ENCODE data around the gene ZNF138. TPM values are rescaled to one million over a fixed set of nuclear protein-coding genes. Genes with fewer than 3 reads are reported as not detected.

The ZNF138 gene
- total RNA-seq, 1 experiment from 2014 or later, result 8.4 TPM

DNA sequence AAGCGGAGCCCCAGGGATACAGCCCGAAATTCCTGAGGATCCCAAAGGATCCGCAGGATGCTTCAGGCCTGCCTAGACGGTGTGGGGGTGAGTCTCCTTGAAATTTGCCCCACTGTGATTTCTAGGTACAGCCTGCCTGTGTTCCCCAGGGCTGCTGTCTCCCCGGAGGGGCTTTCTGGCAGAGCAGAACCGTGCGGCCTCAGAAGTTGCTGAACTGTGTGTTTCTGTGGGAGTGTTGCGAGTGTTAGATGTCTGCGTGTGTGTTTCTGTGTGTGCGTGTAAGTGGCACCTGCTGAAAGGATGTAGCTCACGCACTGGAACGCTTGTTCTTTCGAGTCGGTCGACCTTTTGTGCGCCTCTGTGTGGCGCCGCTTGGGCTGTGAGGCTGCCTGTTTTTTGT lies 81.0 kb downstream of the ZNF138 start:
- intact Hi-C loops (cut with micrococcal nuclease; ENCODE audit: unreplicated experiment), result no loop called here
- no peaks in the 10 kb centered on the region for H4K20me1 ChIP-seq (ENCODE audit: insufficient read depth)
- H3K4me3 ChIP-seq, result no peak overlapping the region
- H3K9me3 ChIP-seq (ENCODE audit: insufficient read depth, low read depth), result no peaks in the 10 kb centered on the region
- H3K27ac ChIP-seq, result no peak overlapping the region
- no peaks in the 10 kb centered on the region for H3K79me2 ChIP-seq (ENCODE audit: low read depth)
- no TSS peak for BruUV-seq (replicated peaks)
- H3K36me3 ChIP-seq (ENCODE audit: low read depth), result no peaks in the 10 kb centered on the region
- TF ChIP-seq, protein P1, sequence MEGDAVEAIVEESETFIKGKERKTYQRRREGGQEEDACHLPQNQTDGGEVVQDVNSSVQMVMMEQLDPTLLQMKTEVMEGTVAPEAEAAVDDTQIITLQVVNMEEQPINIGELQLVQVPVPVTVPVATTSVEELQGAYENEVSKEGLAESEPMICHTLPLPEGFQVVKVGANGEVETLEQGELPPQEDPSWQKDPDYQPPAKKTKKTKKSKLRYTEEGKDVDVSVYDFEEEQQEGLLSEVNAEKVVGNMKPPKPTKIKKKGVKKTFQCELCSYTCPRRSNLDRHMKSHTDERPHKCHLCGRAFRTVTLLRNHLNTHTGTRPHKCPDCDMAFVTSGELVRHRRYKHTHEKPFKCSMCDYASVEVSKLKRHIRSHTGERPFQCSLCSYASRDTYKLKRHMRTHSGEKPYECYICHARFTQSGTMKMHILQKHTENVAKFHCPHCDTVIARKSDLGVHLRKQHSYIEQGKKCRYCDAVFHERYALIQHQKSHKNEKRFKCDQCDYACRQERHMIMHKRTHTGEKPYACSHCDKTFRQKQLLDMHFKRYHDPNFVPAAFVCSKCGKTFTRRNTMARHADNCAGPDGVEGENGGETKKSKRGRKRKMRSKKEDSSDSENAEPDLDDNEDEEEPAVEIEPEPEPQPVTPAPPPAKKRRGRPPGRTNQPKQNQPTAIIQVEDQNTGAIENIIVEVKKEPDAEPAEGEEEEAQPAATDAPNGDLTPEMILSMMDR (conservative IDR thresholded peaks at IDR 0.05), result no peak
- TF ChIP-seq EZH2 (IDR thresholded peaks at IDR 0.05; ENCODE audit: low read depth), result no peak
- H2AFZ ChIP-seq, result no peak overlapping the region
- no peak overlapping the region for H3K4me2 ChIP-seq
- H3K27me3 ChIP-seq (ENCODE audit: insufficient read depth, low read depth), result peaks cover 81% of the 10 kb centered on the region
- H3K4me1 ChIP-seq (replicated peaks; ENCODE audit: insufficient read depth), result no peaks in the 10 kb centered on the region
- H3K9me2 ChIP-seq (ENCODE audit: insufficient read depth), result no peaks in the 10 kb centered on the region
- ChIA-PET POLR2A (ENCODE audit: unreplicated experiment) (no interaction called here), CTCF (no interaction called here)
- no peak for DNase-seq
- H3F3A ChIP-seq (ENCODE audit: insufficient read depth, low read depth), result no peaks in the 10 kb centered on the region

DNA sequence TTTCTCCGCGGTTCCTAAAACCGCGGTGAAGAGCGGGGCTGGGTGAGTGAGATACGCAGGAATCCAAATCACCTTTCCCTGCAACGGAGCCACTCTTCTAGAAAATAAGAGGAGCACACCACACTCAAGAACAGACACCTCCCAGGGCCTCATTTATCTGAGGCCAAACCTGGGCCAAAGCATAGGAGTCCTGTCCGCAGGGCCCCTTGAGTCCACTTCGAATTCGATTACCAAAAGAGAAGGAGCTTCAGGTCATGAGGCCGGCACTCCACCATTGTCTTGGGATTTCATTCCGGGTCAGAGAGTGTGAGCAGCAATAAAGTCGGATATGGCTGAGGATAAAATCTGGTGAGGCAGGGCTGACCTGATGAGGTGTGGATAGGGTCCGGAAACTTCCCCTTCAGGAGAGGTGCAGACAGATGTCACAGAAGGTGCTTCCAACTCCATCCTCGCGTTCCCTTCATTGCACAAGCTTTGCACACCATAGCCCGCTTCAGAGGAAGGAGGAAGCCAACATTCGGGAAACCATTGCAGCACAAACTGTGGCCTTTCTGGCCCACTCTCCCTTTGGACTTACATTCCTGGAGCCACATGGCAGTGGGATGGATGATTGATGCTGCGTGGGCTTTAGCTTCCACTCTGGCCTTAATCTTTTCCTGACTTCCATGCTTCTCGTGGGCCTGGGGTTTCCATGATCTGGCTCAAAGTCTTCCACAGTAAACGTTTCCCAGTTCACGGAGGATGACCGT lies 81.6 kb downstream of the ZNF138 start:
- no peaks in the 10 kb centered on the region for H3K9me3 ChIP-seq (ENCODE audit: insufficient read depth, low read depth)
- no peaks in the 10 kb centered on the region for H3F3A ChIP-seq (ENCODE audit: insufficient read depth, low read depth)
- TF ChIP-seq, protein P1 (conservative IDR thresholded peaks at IDR 0.05), result no peak
- no peak for TF ChIP-seq EZH2 (IDR thresholded peaks at IDR 0.05; ENCODE audit: low read depth)
- no peaks in the 10 kb centered on the region for H3K36me3 ChIP-seq (ENCODE audit: low read depth)
- ChIA-PET CTCF (no interaction called here), POLR2A (ENCODE audit: unreplicated experiment) (interaction anchor here (0.5 kb wide), 1 partner anchor 77 kb away, joined by 3 read pairs; no protein-coding TSS in a partner anchor)
- peaks cover 75% of the 10 kb centered on the region for H3K27me3 ChIP-seq (ENCODE audit: insufficient read depth, low read depth)
- intact Hi-C loops (cut with micrococcal nuclease; ENCODE audit: unreplicated experiment), result no loop called here
- H3K4me1 ChIP-seq (replicated peaks; ENCODE audit: insufficient read depth), result no peaks in the 10 kb centered on the region
- H3K9me2 ChIP-seq (ENCODE audit: insufficient read depth), result no peaks in the 10 kb centered on the region
- H2AFZ ChIP-seq, result no peak overlapping the region
- no peak overlapping the region for H3K4me3 ChIP-seq
- no TSS peak for BruUV-seq (replicated peaks)
- H3K27ac ChIP-seq, result no peak overlapping the region
- H3K4me2 ChIP-seq, result no peak overlapping the region
- DNase-seq, result no peak
- H4K20me1 ChIP-seq (ENCODE audit: insufficient read depth), result no peaks in the 10 kb centered on the region
- no peaks in the 10 kb centered on the region for H3K79me2 ChIP-seq (ENCODE audit: low read depth)

DNA sequence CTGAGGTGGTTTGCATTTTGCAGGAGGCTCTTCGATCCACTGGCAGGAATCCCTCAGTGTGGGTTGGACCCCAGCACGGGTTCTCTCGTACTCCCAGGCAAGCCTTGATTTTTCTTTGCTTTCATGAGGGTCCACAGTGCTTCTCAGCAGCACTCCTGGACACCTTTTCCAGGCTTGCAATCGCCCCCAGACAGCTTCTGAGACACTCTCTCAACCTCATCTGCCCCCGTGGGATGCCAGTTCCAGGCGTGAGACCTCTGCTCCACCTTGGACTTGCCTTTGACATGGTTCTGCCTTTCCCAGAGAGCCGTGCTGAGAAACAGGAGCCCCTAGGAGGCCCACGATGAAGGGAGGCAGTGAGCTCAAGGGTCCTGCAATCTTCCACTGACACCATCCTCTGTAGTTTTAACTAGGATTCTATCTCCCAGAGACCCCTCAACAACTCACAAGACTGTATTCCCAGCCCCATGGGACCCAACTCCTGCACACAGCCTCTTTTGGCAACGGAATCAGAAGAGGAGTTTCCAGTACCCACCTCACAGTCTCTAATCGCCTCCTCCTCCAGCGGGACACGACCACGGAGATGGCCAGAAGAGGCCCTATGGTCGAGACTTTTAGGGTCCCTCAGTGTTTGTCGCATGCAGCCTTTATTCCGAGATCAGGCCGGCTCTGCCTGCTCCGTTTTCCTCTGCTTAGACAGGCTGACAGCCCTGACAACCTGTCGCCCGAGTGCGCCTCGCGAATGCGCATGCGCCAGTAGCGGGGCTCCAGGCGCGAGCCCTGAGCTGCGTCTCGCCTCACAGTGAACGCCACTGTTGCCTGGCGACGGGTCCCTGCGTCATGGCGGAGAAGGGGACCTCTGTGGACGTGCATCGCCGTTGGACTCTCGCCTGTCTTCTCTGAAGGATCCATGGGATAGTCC lies 82.8 kb downstream of the ZNF138 start:
- CTCF ChIA-PET, result no interaction called here
- POLR2A ChIA-PET (ENCODE audit: unreplicated experiment), result no interaction called here
- Histone ChIP-seq H2AFZ (no peak overlapping the region), H3K9me2 (ENCODE audit: insufficient read depth) (no peaks in the 10 kb centered on the region), H3K79me2 (ENCODE audit: low read depth) (no peaks in the 10 kb centered on the region), H3K9me3 (ENCODE audit: insufficient read depth, low read depth) (no peaks in the 10 kb centered on the region), H3K4me1 (replicated peaks; ENCODE audit: insufficient read depth) (no peaks in the 10 kb centered on the region), H3K4me2 (no peak overlapping the region), H3F3A (ENCODE audit: insufficient read depth, low read depth) (no peaks in the 10 kb centered on the region), H3K4me3 (no peak overlapping the region), H3K27me3 (ENCODE audit: insufficient read depth, low read depth) (peaks cover 71% of the 10 kb centered on the region), H3K36me3 (ENCODE audit: low read depth) (no peaks in the 10 kb centered on the region), H3K27ac (no peak overlapping the region), H4K20me1 (ENCODE audit: insufficient read depth) (no peaks in the 10 kb centered on the region)
- DNase-seq, result no peak
- intact Hi-C loops (cut with micrococcal nuclease; ENCODE audit: unreplicated experiment), result no loop called here
- BruUV-seq (replicated peaks), result no TSS peak
- no peak for TF ChIP-seq EZH2 (IDR thresholded peaks at IDR 0.05; ENCODE audit: low read depth)
- TF ChIP-seq, protein P1 (conservative IDR thresholded peaks at IDR 0.05), result no peak
